H7 (cell line): Measurements from ENCODE around the gene ZNF784. TPM values are rescaled to one million over a fixed set of nuclear protein-coding genes. Genes with fewer than 3 reads are reported as not detected.

Experiments used
- DNase-seq: peaks from one replicate; pipeline ENCODE4 v3.0.0; 2012
- H3K27me3 ChIP-seq: 2 replicates; pipeline ENCODE4 v1.6.0; 2011; ENCODE audit warnings: mild to moderate bottlenecking, low read length; ENCODE audit not compliant: control insufficient read depth, insufficient read depth
- H3K36me3 ChIP-seq: replicated peaks from 2 replicates; pipeline ENCODE4 v1.5.1; 2011; ENCODE audit warnings: low read length; ENCODE audit not compliant: control insufficient read depth, insufficient read depth
- H3K4me3 ChIP-seq: 2 replicates; pipeline ENCODE4 v1.5.1; 2011; ENCODE audit warnings: low read depth, mild to moderate bottlenecking, control low read depth, low read length, moderate library complexity; ENCODE audit not compliant: insufficient read depth
- total RNA-seq: library from RNA; depleted of rRNA; stranded (reverse); fragments of >200 nt; shearing (Covaris generic); gene quantifications from 2 replicates; pipeline ENCODE4 v1.2.3, GENCODE V29; 2014

The ZNF784 gene
- total RNA-seq, 1 experiment from 2014 or later = 12.5 TPM

DNA sequence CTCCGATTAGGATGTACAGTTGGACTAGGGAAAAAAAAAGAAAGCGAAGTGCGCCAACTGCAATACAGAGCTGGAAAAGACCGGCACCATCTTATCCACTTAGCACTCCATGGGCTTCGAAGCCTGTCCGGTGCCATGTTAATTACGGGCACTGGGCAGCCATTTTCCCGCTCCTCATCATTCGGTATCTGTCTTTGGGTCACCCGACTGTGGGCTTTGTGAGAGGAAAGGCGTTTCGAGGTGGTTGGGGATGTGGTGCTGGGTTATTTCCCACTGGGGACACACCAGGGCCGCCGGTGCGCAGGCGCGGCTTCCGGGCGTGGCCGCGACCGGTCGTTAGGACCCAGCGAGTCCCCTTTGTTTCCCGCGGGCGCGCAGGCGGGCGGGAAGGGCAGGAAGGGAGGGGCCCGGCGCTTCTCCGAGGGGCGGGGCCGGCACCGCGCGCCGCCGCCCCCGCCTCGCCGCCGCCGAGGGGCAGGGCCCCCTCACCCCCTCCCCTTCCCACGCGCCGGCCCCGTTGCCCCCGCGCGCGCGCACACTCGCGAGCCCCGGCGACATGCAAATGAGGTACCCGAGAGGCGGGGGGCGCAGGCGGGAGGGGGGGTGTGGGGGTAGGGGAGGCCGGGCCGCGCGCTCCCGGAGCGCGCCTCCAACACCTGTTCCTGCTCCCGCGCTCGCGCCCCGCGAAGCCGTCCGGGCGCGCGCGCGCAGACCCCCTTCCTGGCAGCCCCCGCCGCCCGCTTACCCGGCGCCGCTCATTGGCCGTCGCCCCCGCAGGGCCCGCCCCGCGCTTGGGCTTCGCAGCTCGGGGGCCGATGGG, 24.3 kb downstream of the ZNF784 start, which contains the start of gene ZNF524:
ZNF524 (plus strand) TSS at position 447 of the 820 bp plus-strand sequence. CDS start 1,825 bp downstream, outside the sequence.
- Histone ChIP-seq H3K4me3 (peak within 1 kb of the TSS; percentile 57), H3K36me3 (peaks cover 3% of the 10 kb centered on the region), H3K27me3 (no peaks in the 10 kb centered on the region)
- peak; percentile 98 for DNase-seq

DNA sequence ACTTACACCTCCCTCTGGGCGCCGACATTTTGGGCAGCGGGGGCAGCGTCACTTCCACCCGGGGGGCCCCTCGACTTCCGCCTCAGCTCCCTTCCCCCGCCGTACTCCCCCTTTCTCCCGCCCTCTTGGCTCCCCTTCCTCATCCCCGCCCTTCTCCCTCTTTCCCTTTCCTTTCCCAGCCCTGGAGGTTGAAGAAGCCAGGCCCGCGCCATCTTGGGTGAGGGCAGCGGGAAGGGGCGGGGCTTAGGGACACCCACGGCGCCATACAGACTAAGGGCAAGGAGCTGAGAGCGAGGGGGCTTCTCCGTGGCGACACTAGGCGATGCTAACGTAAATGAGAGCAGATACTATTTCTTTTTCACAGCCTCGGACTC, 24.9 kb downstream of the ZNF784 start, which contains the start of gene FIZ1:
FIZ1 (minus strand) TSS at position 50 of the 374 bp plus-strand sequence. CDS start 1,652 bp downstream, outside the sequence.
- H3K27me3 ChIP-seq = no peaks in the 10 kb centered on the region
- peaks cover 3% of the 10 kb centered on the region for H3K36me3 ChIP-seq
- peak within 1 kb of the TSS; percentile 57 for H3K4me3 ChIP-seq
- peak; percentile 96 for DNase-seq

DNA sequence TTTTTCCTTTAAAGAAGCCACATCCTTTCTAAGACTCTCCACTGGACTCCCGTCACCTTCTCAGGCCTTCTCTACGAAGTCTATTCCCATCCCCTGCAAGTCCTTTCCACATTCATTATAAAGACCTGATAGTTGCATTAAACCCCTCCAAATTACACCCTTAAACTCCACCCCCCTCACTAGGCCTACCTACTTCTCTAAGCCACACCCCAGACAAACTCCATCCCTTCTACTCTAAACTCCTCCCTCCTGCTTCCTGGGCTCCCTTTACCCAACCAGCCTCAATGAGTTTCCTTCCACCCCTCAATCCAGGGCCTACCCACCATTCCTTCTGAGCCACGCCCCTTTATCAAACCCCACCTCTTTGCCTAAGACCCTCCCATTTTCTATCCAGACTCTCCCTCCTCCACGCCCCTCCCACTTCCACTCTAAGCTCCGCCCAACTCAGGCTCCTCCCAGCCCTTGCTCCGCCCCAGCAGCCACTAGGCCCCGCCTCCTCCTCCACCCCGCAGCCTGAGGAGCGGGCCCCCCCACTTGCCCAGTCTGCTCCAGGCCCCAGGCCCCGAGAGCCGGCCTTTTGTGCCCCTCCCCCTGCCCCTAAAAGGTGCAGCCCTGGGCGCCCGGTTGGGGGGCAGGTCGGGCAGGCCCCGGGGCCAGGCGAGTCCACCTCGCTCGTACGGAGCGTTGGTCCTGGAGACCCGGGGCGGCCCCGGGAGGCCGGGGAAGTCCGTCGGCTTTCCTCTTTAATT, 25.5 kb downstream of the ZNF784 start:
- Histone ChIP-seq H3K27me3 (no peaks in the 10 kb centered on the region), H3K36me3 (peaks cover 3% of the 10 kb centered on the region), H3K4me3 (peak overlapping the region; percentile 57)
- DNase-seq = peak; percentile 96

- DNase-seq = peak; percentile 71
- Histone ChIP-seq H3K4me3 (peak overlapping the region; percentile 43), H3K27me3 (no peaks in the 10 kb centered on the region), H3K36me3 (peaks cover 3% of the 10 kb centered on the region)
Measured at GRCh38 chr19:55598034-55598433, 26.3 kb downstream of the ZNF784 start.

DNA sequence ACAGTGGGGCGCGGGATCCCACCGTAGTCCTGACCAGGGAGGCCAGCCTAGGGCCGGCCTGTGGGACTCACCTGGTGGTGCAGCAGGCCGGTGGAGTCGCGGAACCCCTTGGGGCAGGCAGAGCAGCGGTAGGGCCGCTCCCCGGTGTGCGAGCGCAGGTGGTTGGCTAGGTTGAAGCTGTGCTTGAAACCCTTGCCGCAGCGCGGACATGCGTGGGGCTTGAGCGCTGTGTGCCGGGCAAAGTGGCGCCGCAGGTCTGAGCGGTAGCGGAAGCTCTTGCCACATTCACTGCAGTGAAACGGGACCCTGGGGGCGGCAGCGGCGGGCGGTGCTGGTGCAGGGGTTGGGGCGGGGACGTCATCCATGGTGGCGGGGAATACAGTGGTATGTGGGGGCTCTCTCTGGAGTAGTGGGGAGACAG, 26.9 kb downstream of the ZNF784 start:
- no peak for DNase-seq
- Histone ChIP-seq H3K36me3 (peaks cover 3% of the 10 kb centered on the region), H3K4me3 (peak overlapping the region; percentile 43), H3K27me3 (no peaks in the 10 kb centered on the region)

- H3K27me3 ChIP-seq = no peaks in the 10 kb centered on the region
- no peak overlapping the region for H3K4me3 ChIP-seq
- DNase-seq = no peak
- H3K36me3 ChIP-seq = peaks cover 3% of the 10 kb centered on the region
Measured at GRCh38 chr19:55596304-55596703, 28.1 kb downstream of the ZNF784 start.

DNA sequence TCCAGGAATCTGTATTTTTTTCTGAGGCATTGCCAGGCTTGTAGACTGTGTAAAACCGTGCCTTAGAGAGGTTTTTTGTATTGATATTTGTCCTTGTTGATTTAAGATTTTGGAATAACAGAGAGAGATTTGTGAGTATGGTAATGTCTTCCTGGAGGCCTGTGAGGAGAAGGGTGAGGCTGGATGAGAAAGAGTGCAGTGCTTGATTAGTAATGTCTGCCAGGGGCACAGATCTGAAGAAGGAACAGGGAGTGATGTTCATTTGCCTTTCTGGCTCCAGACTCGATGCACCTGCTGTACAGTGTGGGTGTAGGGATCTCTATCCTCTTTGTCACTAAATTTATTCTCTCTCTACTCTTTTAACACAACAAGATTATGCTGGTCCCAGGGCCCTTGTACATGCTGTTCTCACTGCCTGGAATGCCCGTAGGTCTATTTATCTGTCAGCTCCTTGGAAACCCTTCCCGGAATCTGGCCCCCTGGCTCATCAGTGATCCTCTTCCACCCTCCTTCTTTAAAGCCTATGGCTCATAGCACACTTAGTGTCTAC, 29.3 kb downstream of the ZNF784 start:
- Histone ChIP-seq H3K36me3 (peaks cover 3% of the 10 kb centered on the region), H3K4me3 (no peak overlapping the region), H3K27me3 (no peaks in the 10 kb centered on the region)
- no peak for DNase-seq

DNA sequence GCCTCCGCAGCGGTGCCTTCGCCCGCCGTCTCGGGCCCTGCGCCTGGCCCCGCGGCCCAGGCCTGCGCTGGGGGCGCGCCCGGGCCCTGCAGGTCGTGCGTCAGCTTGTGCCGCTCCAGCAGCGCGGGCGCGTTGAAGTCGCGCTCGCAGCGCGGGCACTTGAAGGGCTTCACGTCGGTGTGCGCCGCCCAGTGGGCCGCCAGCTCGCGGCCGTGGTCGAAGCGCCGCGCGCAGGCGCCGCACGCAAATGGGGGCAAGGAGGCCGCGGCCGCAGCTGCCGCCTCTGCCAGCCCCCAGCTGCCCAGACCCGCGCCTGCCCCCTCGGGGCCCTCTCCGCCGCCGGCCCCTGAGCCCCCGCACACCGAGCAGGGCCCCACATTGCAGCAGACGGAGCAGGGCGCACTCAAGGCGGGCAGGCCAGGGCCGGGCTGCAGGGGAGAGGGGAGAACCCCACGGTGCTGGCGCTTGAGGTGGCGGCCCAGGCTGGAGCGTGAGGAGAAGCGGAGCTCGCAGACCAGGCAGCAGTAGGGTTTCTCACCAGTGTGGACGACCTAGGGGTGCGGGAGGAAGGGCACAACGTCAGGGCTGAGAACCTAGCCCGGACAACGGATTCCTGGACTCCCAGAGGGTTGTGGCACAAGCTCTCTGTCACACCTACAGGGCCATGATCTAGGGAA, 31.1 kb downstream of the ZNF784 start:
- Histone ChIP-seq H3K4me3 (no peak overlapping the region), H3K36me3 (peaks cover 3% of the 10 kb centered on the region), H3K27me3 (no peaks in the 10 kb centered on the region)
- no peak for DNase-seq

- H3K4me3 ChIP-seq = peak overlapping the region; percentile 2; the same call in 1 of the 2 replicates
- no peak for DNase-seq
- H3K36me3 ChIP-seq = peaks cover 3% of the 10 kb centered on the region
- no peaks in the 10 kb centered on the region for H3K27me3 ChIP-seq
Measured at GRCh38 chr19:55592391-55593090, 31.8 kb downstream of the ZNF784 start.

- H3K36me3 ChIP-seq = peaks cover 3% of the 10 kb centered on the region
- no peaks in the 10 kb centered on the region for H3K27me3 ChIP-seq
- H3K4me3 ChIP-seq = no peak overlapping the region
- peak; percentile 59 for DNase-seq
Measured at GRCh38 chr19:55591555-55591954, 32.8 kb downstream of the ZNF784 start.

DNA sequence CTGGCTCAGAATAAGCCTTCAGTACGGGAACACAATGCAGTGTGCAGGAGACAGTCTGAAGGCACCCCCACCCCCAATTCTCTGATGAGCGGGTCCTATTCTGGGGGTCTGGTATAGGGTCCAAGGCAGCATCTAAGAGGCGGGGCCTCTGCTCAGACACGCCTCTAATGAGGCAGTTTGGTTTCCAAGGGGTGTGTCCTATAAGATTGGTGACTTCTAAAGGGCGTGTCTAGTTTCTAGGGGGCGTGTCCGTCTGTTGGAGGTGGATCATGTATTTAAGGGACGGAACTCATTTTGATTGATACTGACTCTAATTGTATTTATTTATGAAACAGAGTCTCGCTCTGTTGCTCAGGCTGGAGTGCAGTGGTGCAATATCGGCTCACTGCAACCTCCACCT, 33.7 kb downstream of the ZNF784 start:
- Histone ChIP-seq H3K27me3 (no peaks in the 10 kb centered on the region), H3K36me3 (no peaks in the 10 kb centered on the region; the same call in none of the 2 replicates), H3K4me3 (no peak overlapping the region)
- DNase-seq = peak; percentile 70

- no peaks in the 10 kb centered on the region; the same call in 1 of the 2 replicates for H3K36me3 ChIP-seq
- no peaks in the 10 kb centered on the region for H3K27me3 ChIP-seq
- H3K4me3 ChIP-seq = no peak overlapping the region
- DNase-seq = peak; percentile 50
Measured at GRCh38 chr19:55590109-55590508, 34.3 kb downstream of the ZNF784 start.

GRCh38 chr19:55588738-55589137, 35.6 kb downstream of the ZNF784 start:
- DNase-seq = no peak
- Histone ChIP-seq H3K27me3 (no peaks in the 10 kb centered on the region), H3K4me3 (no peak overlapping the region), H3K36me3 (no peaks in the 10 kb centered on the region)
